Mesenchymal stem cell (in vitro differentiated cells and primary cell): Measurements from ENCODE around the gene C19orf53.
A peak's percentile ranks its signal among the peaks of the same experiment; 100 is the strongest.
"Not testable (repeated sequence)": the region's sequence is repeated elsewhere in the genome, so short reads cannot be mapped to it uniquely, and the experiment has no call there.

Experiments
- DNase-seq: peaks from one replicate; pipeline ENCODE4 v3.0.0-alpha.2; 2013
- H2AFZ ChIP-seq: one replicate; pipeline ENCODE4 v1.6.1; 2013; ENCODE audit warnings: low read depth, mild to moderate bottlenecking, control low read depth, inconsistent platforms, low read length, moderate library complexity
- H2AK5ac ChIP-seq: 2 replicates; pipeline ENCODE4 v1.6.1; 2013; ENCODE audit warnings: low read length, moderate library complexity, mild to moderate bottlenecking, inconsistent platforms; ENCODE audit not compliant: severe bottlenecking
- H2BK120ac ChIP-seq: one replicate; pipeline ENCODE4 v1.6.1; 2013; ENCODE audit warnings: low read depth, mild to moderate bottlenecking, inconsistent platforms, low read length, moderate library complexity
- H2BK12ac ChIP-seq, 2 experiments: one replicate each; pipeline ENCODE4 v1.6.1; 2013; ENCODE audit warnings: inconsistent platforms in 2 of 2, low read length in 2 of 2, mild to moderate bottlenecking in 2 of 2, moderate library complexity in 2 of 2, control low read depth in 1 of 2
- H2BK15ac ChIP-seq: one replicate; pipeline ENCODE4 v1.6.1; 2013; ENCODE audit warnings: mild to moderate bottlenecking, low read depth, inconsistent platforms; ENCODE audit not compliant: poor library complexity, severe bottlenecking
- H2BK5ac ChIP-seq: 2 replicates; pipeline ENCODE4 v1.6.1; 2013; ENCODE audit warnings: low read depth, mild to moderate bottlenecking, low read length, control low read depth, inconsistent platforms; ENCODE audit not compliant: poor library complexity, severe bottlenecking
- H3K14ac ChIP-seq, 2 experiments: one replicate each; pipeline ENCODE4 v1.6.1; 2013; ENCODE audit warnings: inconsistent platforms in 2 of 2, low read length in 2 of 2, control low read depth in 1 of 2, mild to moderate bottlenecking in 1 of 2, moderate library complexity in 1 of 2
- H3K18ac ChIP-seq, 2 experiments: one replicate each; pipeline ENCODE4 v1.6.1; 2013; ENCODE audit warnings: inconsistent platforms in 2 of 2, low read length in 2 of 2, control low read depth in 1 of 2, low read depth in 1 of 2, mild to moderate bottlenecking in 1 of 2
- H3K23ac ChIP-seq, 2 experiments: one replicate each; pipeline ENCODE4 v1.6.1; 2013; ENCODE audit warnings: inconsistent platforms in 2 of 2, low read length in 2 of 2, mild to moderate bottlenecking in 2 of 2, moderate library complexity in 2 of 2, control low read depth in 1 of 2
- H3K27ac ChIP-seq: 2 replicates; pipeline ENCODE4 v1.5.1; 2013; ENCODE audit warnings: mild to moderate bottlenecking, moderate library complexity, low read length, control low read depth, inconsistent platforms; ENCODE audit not compliant: poor library complexity, severe bottlenecking
- H3K27me3 ChIP-seq, 2 experiments: 2 replicates each; pipeline versions ENCODE4 v1.6.1 to v1.7.0; 2013; ENCODE audit warnings: low read length in 2 of 2, mild to moderate bottlenecking in 2 of 2, moderate library complexity in 2 of 2, control low read depth in 1 of 2, inconsistent platforms in 1 of 2; ENCODE audit not compliant: control insufficient read depth in 1 of 2, insufficient read depth in 1 of 2
- H3K36me3 ChIP-seq, 2 experiments: 2 replicates each; pipeline versions ENCODE4 v1.6.1 to v1.7.0; 2013; ENCODE audit warnings: low read length in 2 of 2, control low read depth in 1 of 2, inconsistent platforms in 1 of 2, low read depth in 1 of 2, mild to moderate bottlenecking in 1 of 2; ENCODE audit not compliant: insufficient read depth in 2 of 2, control insufficient read depth in 1 of 2
- H3K4ac ChIP-seq, 2 experiments: one replicate each; pipeline ENCODE4 v1.6.1; 2013; ENCODE audit warnings: inconsistent platforms in 2 of 2, low read length in 2 of 2, mild to moderate bottlenecking in 2 of 2, moderate library complexity in 2 of 2, control low read depth in 1 of 2, low read depth in 1 of 2
- H3K4me1 ChIP-seq: 2 replicates; pipeline ENCODE4 v1.6.1; 2013; ENCODE audit warnings: low read depth, low read length, control low read depth; ENCODE audit not compliant: control insufficient read depth, insufficient read depth
- H3K4me2 ChIP-seq: 2 replicates; pipeline ENCODE4 v1.6.1; 2013; ENCODE audit warnings: low read length, mild to moderate bottlenecking, inconsistent platforms; ENCODE audit not compliant: poor library complexity, severe bottlenecking
- H3K4me3 ChIP-seq, 2 experiments: 2 replicates each; pipeline versions ENCODE4 v1.5.1 to v1.7.0; 2013; ENCODE audit warnings: low read length in 2 of 2, mild to moderate bottlenecking in 2 of 2, control low read depth in 1 of 2, low read depth in 1 of 2; ENCODE audit not compliant: insufficient read depth in 1 of 2
- H3K79me1 ChIP-seq: replicated peaks from 2 replicates; pipeline ENCODE4 v1.6.1; 2013; ENCODE audit warnings: mild to moderate bottlenecking, control low read depth, low read length, inconsistent platforms; ENCODE audit not compliant: poor library complexity, severe bottlenecking
- H3K9ac ChIP-seq: 2 replicates; pipeline ENCODE4 v1.7.0; 2013; ENCODE audit warnings: mild to moderate bottlenecking, low read length, moderate library complexity
- H3K9me3 ChIP-seq: 2 replicates; pipeline ENCODE4 v1.7.0; 2013; ENCODE audit warnings: mild to moderate bottlenecking, low read length; ENCODE audit not compliant: control insufficient read depth
- H4K8ac ChIP-seq: one replicate; pipeline ENCODE4 v1.6.1; 2013; ENCODE audit warnings: inconsistent platforms, mild to moderate bottlenecking, low read length, moderate library complexity
- H4K91ac ChIP-seq: one replicate; pipeline ENCODE4 v1.6.1; 2013; ENCODE audit warnings: mild to moderate bottlenecking, low read length, inconsistent platforms
- WGBS: methylation state at CpG from one replicate; pipeline ENCODE4 v1.1.7; 2013; ENCODE audit warnings: mixed read lengths; 5-methylcytosine and 5-hydroxymethylcytosine counted together

C19orf53 gene

GRCh38 chr19:13793317-13793716 is 19.1 kb downstream of the C19orf53 start:
- not testable (repeated sequence) for H3K23ac ChIP-seq, H2BK5ac ChIP-seq, H3K9me3 ChIP-seq, H3K4me2 ChIP-seq, H3K18ac ChIP-seq, H3K36me3 ChIP-seq, H2BK120ac ChIP-seq, H3K4ac ChIP-seq, H2BK12ac ChIP-seq, H2AK5ac ChIP-seq, H3K4me3 ChIP-seq, H3K14ac ChIP-seq, H2BK15ac ChIP-seq, H4K8ac ChIP-seq, H4K91ac ChIP-seq, DNase-seq, H2AFZ ChIP-seq, H3K27ac ChIP-seq, H3K79me1 ChIP-seq, H3K27me3 ChIP-seq
- Histone ChIP-seq H3K4me1 (peaks cover 13% of the 10 kb centered on the region), H3K9ac (peak overlapping the region; percentile 98)
- WGBS = 92% methylated on average over 9 of the region's 9 CpGs

- no peak overlapping the region for H3K23ac ChIP-seq
- peaks cover 0 to 5% of the 10 kb centered on the region in 2 experiments for H3K36me3 ChIP-seq
- peak overlapping the region in 1 of 2 experiments; percentile 75 for H3K4ac ChIP-seq
- H2BK120ac ChIP-seq = peak overlapping the region; percentile 79
- H3K79me1 ChIP-seq = peaks cover 12% of the 10 kb centered on the region
- peak overlapping the region; percentile 83 to 94 for H3K18ac ChIP-seq
- H3K9me3 ChIP-seq = no peaks in the 10 kb centered on the region
- H3K4me1 ChIP-seq = peaks cover 10% of the 10 kb centered on the region
- H3K14ac ChIP-seq = no peak overlapping the region
- peak overlapping the region in 1 of 2 experiments; percentile 50 for H2BK12ac ChIP-seq
- no peaks in the 10 kb centered on the region for H3K27me3 ChIP-seq
- peak overlapping the region; percentile 76 for H3K27ac ChIP-seq
- H3K4me3 ChIP-seq = peak overlapping the region; percentile 94 to 95
- WGBS = 49% methylated on average over 8 of the region's 8 CpGs
- H2AK5ac ChIP-seq = no peak overlapping the region
- peak; percentile 94 for DNase-seq
- no peak overlapping the region for H4K8ac ChIP-seq
- H2BK5ac ChIP-seq = no peak overlapping the region
- peak overlapping the region; percentile 98 for H3K9ac ChIP-seq
- peak overlapping the region; percentile 80 for H3K4me2 ChIP-seq
- no peak overlapping the region for H4K91ac ChIP-seq
- H2AFZ ChIP-seq = no peak overlapping the region
- peak overlapping the region; percentile 77 for H2BK15ac ChIP-seq
Observed at GRCh38 chr19:13794398-13794756, 20.1 kb downstream of the C19orf53 start.

GRCh38 chr19:13794757-13795589 is 20.7 kb downstream of the C19orf53 start, which contains the start of gene ZSWIM4:
Gene ZSWIM4 (plus strand): TSS chr19:13795443. CDS start chr19:13795649, 206 bp downstream.
- H2BK12ac ChIP-seq = peak within 1 kb of the TSS; percentile 50 to 60
- no peaks in the 10 kb centered on the region for H3K27me3 ChIP-seq
- H3K27ac ChIP-seq = peak within 1 kb of the TSS; percentile 76
- peaks cover 15% of the 10 kb centered on the region for H3K79me1 ChIP-seq
- H2BK5ac ChIP-seq = peak within 1 kb of the TSS; percentile 90
- peaks cover 12% of the 10 kb centered on the region for H3K4me1 ChIP-seq
- peak within 1 kb of the TSS; percentile 94 to 98 for H3K18ac ChIP-seq
- H2BK120ac ChIP-seq = peak within 1 kb of the TSS; percentile 83
- H3K9me3 ChIP-seq = no peaks in the 10 kb centered on the region
- peak; percentile 100 for DNase-seq
- H3K9ac ChIP-seq = peak within 1 kb of the TSS; percentile 98
- H3K36me3 ChIP-seq = peaks cover 0 to 11% of the 10 kb centered on the region in 2 experiments
- peak within 1 kb of the TSS; percentile 44 for H2AK5ac ChIP-seq
- no peak within 1 kb of the TSS for H2AFZ ChIP-seq
- peak within 1 kb of the TSS; percentile 75 to 96 for H3K4ac ChIP-seq
- 4% methylated on average over 48 of the region's 71 CpGs for WGBS
- peak within 1 kb of the TSS; percentile 94 to 95 for H3K4me3 ChIP-seq
- H2BK15ac ChIP-seq = peak within 1 kb of the TSS; percentile 100
- H3K4me2 ChIP-seq = peak within 1 kb of the TSS; percentile 89
- H3K14ac ChIP-seq = peak within 1 kb of the TSS in 1 of 2 experiments; percentile 81
- H3K23ac ChIP-seq = peak within 1 kb of the TSS in 1 of 2 experiments; percentile 53
- H4K8ac ChIP-seq = peak within 1 kb of the TSS; percentile 97
- peak within 1 kb of the TSS; percentile 96 for H4K91ac ChIP-seq

GRCh38 chr19:13795595-13796300 is 21.5 kb downstream of the C19orf53 start:
- H3K27me3 ChIP-seq = no peaks in the 10 kb centered on the region
- H3K36me3 ChIP-seq = peaks cover 2 to 15% of the 10 kb centered on the region in 2 experiments
- peak overlapping the region in 1 of 2 experiments; percentile 38 for H2BK12ac ChIP-seq
- H4K8ac ChIP-seq = peak overlapping the region; percentile 61
- H2BK15ac ChIP-seq = peak overlapping the region; percentile 100
- H3K27ac ChIP-seq = peak overlapping the region; percentile 66
- H2AFZ ChIP-seq = no peak overlapping the region
- peak overlapping the region; percentile 26 for H2AK5ac ChIP-seq
- H3K23ac ChIP-seq = peak overlapping the region in 1 of 2 experiments; percentile 53
- peak overlapping the region; percentile 87 to 90 for H3K4me3 ChIP-seq
- H3K79me1 ChIP-seq = peaks cover 15% of the 10 kb centered on the region
- H3K14ac ChIP-seq = peak overlapping the region in 1 of 2 experiments; percentile 81
- peak overlapping the region; percentile 78 for H4K91ac ChIP-seq
- no peaks in the 10 kb centered on the region for H3K9me3 ChIP-seq
- peak overlapping the region; percentile 46 to 79 for H3K4ac ChIP-seq
- peak overlapping the region; percentile 83 for H2BK120ac ChIP-seq
- peak overlapping the region; percentile 89 for H3K4me2 ChIP-seq
- peak overlapping the region; percentile 88 for H2BK5ac ChIP-seq
- DNase-seq = no peak
- H3K9ac ChIP-seq = peak overlapping the region; percentile 91
- peaks cover 12% of the 10 kb centered on the region for H3K4me1 ChIP-seq
- 6% methylated on average over 16 of the region's 42 CpGs for WGBS
- peak overlapping the region; percentile 71 to 98 for H3K18ac ChIP-seq
